Lung (tissue), 12 donors: Measurements from ENCODE around the gene CCT2. TPM values are rescaled to one million over a fixed set of nuclear protein-coding genes. Genes with fewer than 3 reads are reported as not detected.

ENCODE experiments used
- ATAC-seq: fragments of 200-7000 bp; cut with Tn5 transposase; one replicate; pipeline ENCODE4 v1.9.1; 2020; ENCODE audit warnings: moderate number of reproducible peaks; ENCODE audit not compliant: insufficient read depth, low FRiP score
- DNase-seq, 3 donors: peaks; one replicate each; pipeline ENCODE4 v3.0.0-alpha.2; 2013 to 2017
- H3K27ac ChIP-seq, 2 donors: one replicate each; pipeline ENCODE4 v1.5.1; 2013; ENCODE audit warnings: mild to moderate bottlenecking in 2 of 2, moderate library complexity in 2 of 2, control low read depth in 1 of 2, inconsistent platforms in 1 of 2, low read depth in 1 of 2, low read length in 1 of 2
- H3K27me3 ChIP-seq, 3 donors: one replicate each; pipeline ENCODE4 v1.5.1; 2013; ENCODE audit warnings: low read length in 2 of 3; ENCODE audit not compliant: control insufficient read depth in 3 of 3, insufficient read depth in 3 of 3
- H3K36me3 ChIP-seq, 4 donors: one replicate each; pipeline ENCODE4 v1.5.1; 2013; ENCODE audit warnings: low read length in 4 of 4, mild to moderate bottlenecking in 1 of 4, moderate library complexity in 1 of 4; ENCODE audit not compliant: control insufficient read depth in 4 of 4, insufficient read depth in 4 of 4
- H3K4me1 ChIP-seq, 5 donors: one replicate each; pipeline ENCODE4 v1.5.1; 2013; ENCODE audit warnings: low read length in 5 of 5, mild to moderate bottlenecking in 2 of 5, moderate library complexity in 1 of 5; ENCODE audit not compliant: control insufficient read depth in 5 of 5, insufficient read depth in 5 of 5
- H3K4me3 ChIP-seq: one replicate; pipeline ENCODE4 v1.5.1; 2013; ENCODE audit warnings: mild to moderate bottlenecking, control low read depth, moderate library complexity
- H3K9ac ChIP-seq, 2 donors: one replicate each; pipeline ENCODE4 v1.5.1; 2013; ENCODE audit warnings: low read length in 2 of 2, control low read depth in 1 of 2; ENCODE audit not compliant: insufficient read depth in 1 of 2
- H3K9me3 ChIP-seq, 4 donors: one replicate each; pipeline ENCODE4 v1.5.1; 2013; ENCODE audit warnings: low read length in 3 of 4, mild to moderate bottlenecking in 1 of 4, moderate library complexity in 1 of 4; ENCODE audit not compliant: control insufficient read depth in 4 of 4, insufficient read depth in 3 of 4
- CTCF ChIP-seq: IDR thresholded peaks from 2 replicates; pipeline ENCODE4 v1.5.1; 2012; ENCODE audit warnings: mild to moderate bottlenecking; ENCODE audit errors: control extremely low read depth, extremely low read depth
- WGBS, 2 donors: extraction: QIAGEN DNeasy Blood & Tissue Kit; methylation state at CpG; one replicate each; pipeline ENCODE4 v1.1.7; 2013; 5-methylcytosine and 5-hydroxymethylcytosine counted together
- polyA plus RNA-seq, 2 donors: library from polyadenylated mRNA; stranded (reverse); fragments of 200-250 nt; gene quantifications; one replicate each; pipeline ENCODE4 v1.2.1, GENCODE V29; 2013
- total RNA-seq, 2 donors: library from RNA; depleted of rRNA in 1 of 2; stranded (reverse); fragments of >200 nt in 1 of 2; gene quantifications; one replicate each; pipeline ENCODE4 v1.2.1, GENCODE V29; 2014 to 2021
- donor health status: control.
- donor health status: control.
- donor health status: Bipolar disorder and iron deficiency.
- donor health status: healthy.
- donor health status: DM: yes; HTN: yes; CAD: no.

Gene CCT2
- total and polyA plus RNA-seq, 4 donors: 80.3 to 122 (median 114) TPM

- H3K9me3 ChIP-seq: peaks cover 0 to 7% (median 0%) of the 10 kb centered on the region in 4 donors
- WGBS, 2 donors: 88 to 90% methylated on average over 1 of the region's 1 CpG
- ATAC-seq: no peak
- no peak overlapping the region for H3K4me3 ChIP-seq
- no peak for TF ChIP-seq CTCF
- no peak overlapping the region for H3K9ac ChIP-seq
- H3K27ac ChIP-seq: no peak overlapping the region
- no peak for DNase-seq
- no peaks in the 10 kb centered on the region for H3K27me3 ChIP-seq
- H3K4me1 ChIP-seq: peaks cover 0 to 1% (median 0%) of the 10 kb centered on the region in 5 donors
- peaks cover 1 to 6% (median 2%) of the 10 kb centered on the region in 4 donors for H3K36me3 ChIP-seq
These were observed 40.2 kb upstream of the CCT2 start for GRCh38 chr12:69545081-69545480.

GRCh38 chr12:69546693-69547438 lies 38.4 kb upstream of the CCT2 start:
- 88 to 97% methylated on average over 7 of the region's 7 CpGs for WGBS, 2 donors
- Histone ChIP-seq H3K27me3 (no peaks in the 10 kb centered on the region), H3K36me3 (peaks cover 0 to 6% (median 2%) of the 10 kb centered on the region in 4 donors), H3K4me1 (peaks cover 0 to 1% (median 0%) of the 10 kb centered on the region in 5 donors), H3K27ac (no peak overlapping the region), H3K9ac (no peak overlapping the region), H3K9me3 (peaks cover 0 to 7% (median 0%) of the 10 kb centered on the region in 4 donors), H3K4me3 (no peak overlapping the region)
- TF ChIP-seq CTCF: no peak
- no peak for ATAC-seq
- DNase-seq: no peak

- TF ChIP-seq CTCF: no peak
- DNase-seq: no peak
- Histone ChIP-seq H3K36me3 (peaks cover 0 to 2% (median under 1%) of the 10 kb centered on the region in 4 donors), H3K27me3 (no peaks in the 10 kb centered on the region), H3K4me1 (peaks cover 0 to 2% (median 1%) of the 10 kb centered on the region in 5 donors), H3K9me3 (peaks cover 0 to 2% (median 0%) of the 10 kb centered on the region in 4 donors), H3K4me3 (no peak overlapping the region), H3K9ac (no peak overlapping the region), H3K27ac (no peak overlapping the region)
- no peak for ATAC-seq
These were observed 36.6 kb upstream of the CCT2 start for GRCh38 chr12:69548687-69549086.
